ENCODE measurements around the gene DPM2.

Gene DPM2

DNA sequence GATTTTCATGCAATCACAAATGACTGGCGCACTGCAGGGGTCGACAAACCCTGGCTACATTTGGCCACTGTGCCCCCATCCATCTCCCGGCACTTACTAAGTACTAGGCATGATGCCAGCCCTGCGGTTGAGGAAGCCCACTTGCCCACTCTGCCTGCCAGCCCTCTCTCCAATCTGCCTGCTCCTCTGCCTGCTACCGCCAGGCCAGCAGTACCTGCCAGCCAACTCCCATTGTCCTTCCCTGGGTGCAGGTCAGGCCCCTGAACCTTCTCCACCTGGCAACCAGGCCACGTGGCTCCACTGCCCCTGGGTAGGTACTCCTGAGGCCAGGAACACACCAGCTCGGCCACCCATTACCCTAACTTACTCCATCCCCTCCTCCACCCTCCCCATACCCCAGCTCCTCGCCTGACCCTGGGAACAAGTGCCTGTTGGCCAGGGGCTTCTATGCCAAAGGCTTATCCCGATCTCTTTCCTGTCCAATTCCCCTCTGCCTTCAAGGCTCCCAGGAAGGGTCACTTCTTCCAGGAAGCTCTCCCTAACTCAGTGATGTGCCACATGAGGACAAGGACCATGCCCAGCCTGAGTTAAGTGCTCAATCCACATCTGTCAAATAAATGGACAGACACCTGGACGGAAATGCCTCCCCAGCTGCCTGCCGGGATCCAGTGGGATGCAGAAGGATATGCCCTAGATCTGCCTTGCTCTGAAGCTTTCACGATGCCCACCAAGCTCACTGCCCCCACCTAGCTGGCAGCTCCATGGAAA is 36.5 kb upstream of the DPM2 start:
- ChIA-PET CTCF (no interaction called here), POLR2A (no interaction called here)
- no peak for DNase-seq (ENCODE audit: extremely low spot score)
- TF ChIP-seq HDGF (IDR thresholded peaks at IDR 0.05; ENCODE audit: borderline replicate concordance) = no peak
- TF ChIP-seq FOXK2 (IDR thresholded peaks at IDR 0.05) = no peak
- TF ChIP-seq ELF4 (IDR thresholded peaks at IDR 0.05) = no peak
- no peak for TF ChIP-seq SP1 (IDR thresholded peaks at IDR 0.05)
- no peak for TF ChIP-seq FOXA1 (IDR thresholded peaks at IDR 0.05)
- TF ChIP-seq FOXM1 (IDR thresholded peaks at IDR 0.05; ENCODE audit: borderline replicate concordance) = no peak
- TF ChIP-seq ZNF384 (IDR thresholded peaks at IDR 0.05) = no peak
- no peak for TF ChIP-seq NFRKB (IDR thresholded peaks at IDR 0.05)
- TF ChIP-seq ARNT (IDR thresholded peaks at IDR 0.05) = no peak
- no peak for TF ChIP-seq CTBP1 (IDR thresholded peaks at IDR 0.05; ENCODE audit: borderline replicate concordance)
- no peak for TF ChIP-seq TARDBP (IDR thresholded peaks at IDR 0.05)
- no peak for TF ChIP-seq SUZ12 (IDR thresholded peaks at IDR 0.05)
- no peak for TF ChIP-seq L3MBTL2 (conservative IDR thresholded peaks at IDR 0.05)
- TF ChIP-seq, protein P1, sequence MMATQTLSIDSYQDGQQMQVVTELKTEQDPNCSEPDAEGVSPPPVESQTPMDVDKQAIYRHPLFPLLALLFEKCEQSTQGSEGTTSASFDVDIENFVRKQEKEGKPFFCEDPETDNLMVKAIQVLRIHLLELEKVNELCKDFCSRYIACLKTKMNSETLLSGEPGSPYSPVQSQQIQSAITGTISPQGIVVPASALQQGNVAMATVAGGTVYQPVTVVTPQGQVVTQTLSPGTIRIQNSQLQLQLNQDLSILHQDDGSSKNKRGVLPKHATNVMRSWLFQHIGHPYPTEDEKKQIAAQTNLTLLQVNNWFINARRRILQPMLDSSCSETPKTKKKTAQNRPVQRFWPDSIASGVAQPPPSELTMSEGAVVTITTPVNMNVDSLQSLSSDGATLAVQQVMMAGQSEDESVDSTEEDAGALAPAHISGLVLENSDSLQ (IDR thresholded peaks at IDR 0.05) = no peak

DNA sequence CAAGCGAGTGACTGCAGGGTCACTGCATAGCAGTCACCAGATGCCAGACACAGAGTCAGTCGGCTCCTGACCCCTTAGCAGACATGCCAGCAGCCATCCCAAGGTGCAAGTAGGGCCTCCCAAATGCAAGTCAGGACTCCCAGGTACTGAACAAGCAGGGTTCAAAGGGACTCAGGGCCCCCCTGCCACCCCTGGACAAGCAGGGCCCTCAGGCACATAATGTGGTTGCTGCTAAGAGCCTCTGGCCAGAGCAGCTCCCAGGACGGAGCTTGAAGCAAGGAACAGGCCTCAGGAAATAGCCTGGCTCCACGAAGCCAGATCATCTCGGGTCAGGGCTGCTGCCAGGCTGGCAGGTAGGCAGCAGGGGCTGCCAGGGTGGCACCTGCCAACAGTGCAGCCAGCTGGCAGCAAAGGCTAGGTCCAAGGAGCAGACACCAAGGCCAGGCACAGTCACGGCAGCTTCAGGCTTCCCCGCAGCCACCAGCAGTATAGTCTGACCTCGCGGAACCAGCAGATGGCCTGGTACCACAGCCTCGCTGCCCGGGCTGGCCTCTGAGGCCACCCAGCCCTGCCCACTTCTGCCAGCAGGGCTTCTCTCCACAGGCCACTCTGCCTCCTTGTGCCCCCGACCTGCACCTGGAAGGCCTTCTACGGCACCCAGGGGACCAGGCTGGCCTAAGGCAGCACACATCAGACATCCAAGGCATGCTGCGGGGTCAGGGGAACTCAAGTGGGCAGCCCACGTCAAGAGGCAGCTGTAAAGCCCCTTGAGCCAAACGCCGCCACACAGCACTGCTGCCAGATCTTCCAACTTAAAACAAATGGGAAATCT is 35.7 kb upstream of the DPM2 start:
- CTCF ChIA-PET = interaction anchor here (0.6 kb wide), 1 partner anchor 12 kb away, joined by 3 read pairs; no protein-coding TSS in a partner anchor
- TF ChIP-seq L3MBTL2 (conservative IDR thresholded peaks at IDR 0.05) = no peak
- no peak for TF ChIP-seq TARDBP (IDR thresholded peaks at IDR 0.05)
- no peak for TF ChIP-seq HDGF (IDR thresholded peaks at IDR 0.05; ENCODE audit: borderline replicate concordance)
- no peak for TF ChIP-seq SUZ12 (IDR thresholded peaks at IDR 0.05)
- no peak for TF ChIP-seq ARNT (IDR thresholded peaks at IDR 0.05)
- TF ChIP-seq NFRKB (IDR thresholded peaks at IDR 0.05) = no peak
- POLR2A ChIA-PET = no interaction called here
- no peak for DNase-seq (ENCODE audit: extremely low spot score)

DNA sequence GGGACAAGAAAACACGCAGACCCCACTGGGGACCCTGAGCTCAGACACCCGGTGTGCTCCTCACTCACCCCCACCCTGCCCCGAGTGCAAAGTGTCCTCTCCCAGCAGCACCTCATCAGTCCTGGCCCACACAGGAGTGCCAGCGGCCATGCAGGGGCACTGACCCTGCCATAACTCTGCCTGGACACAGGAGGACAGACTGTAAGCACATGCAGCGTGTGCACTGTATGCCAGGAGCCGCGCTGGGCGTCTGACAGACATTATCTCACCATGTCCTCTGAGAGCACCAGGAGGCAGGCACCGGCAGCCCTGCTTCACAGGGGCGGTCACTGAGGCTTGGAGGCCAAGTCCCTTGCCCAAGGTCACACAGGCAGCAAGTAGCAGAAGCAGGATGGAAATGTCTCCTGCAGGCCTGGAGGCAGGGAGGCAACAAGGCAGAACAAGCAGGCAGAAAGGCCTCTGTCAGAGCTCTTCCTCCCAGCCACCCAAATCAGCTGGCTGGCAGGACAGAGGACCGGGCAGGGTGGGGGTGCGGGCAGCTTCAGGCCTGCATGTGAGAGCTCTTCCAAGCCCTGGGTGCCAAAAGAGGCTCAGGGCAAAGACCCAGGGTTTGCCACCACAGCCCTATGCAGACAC is 34.7 kb upstream of the DPM2 start:
- ChIA-PET CTCF (interaction anchor here (0.5 to 0.7 kb wide), 2 partner anchors 74 to 90 kb away, joined by 3 read pairs; no protein-coding TSS in a partner anchor), POLR2A (interaction anchor here (0.7 kb wide), 1 partner anchor 42 kb away, joined by 3 read pairs; the partner anchor contains the start of gene PIP5KL1)
- no peak for TF ChIP-seq ARNT (IDR thresholded peaks at IDR 0.05)
- TF ChIP-seq SP1 (IDR thresholded peaks at IDR 0.05) = no peak
- TF ChIP-seq ELF4 (IDR thresholded peaks at IDR 0.05) = no peak
- TF ChIP-seq FOXM1 (IDR thresholded peaks at IDR 0.05; ENCODE audit: borderline replicate concordance) = no peak
- no peak for TF ChIP-seq ZNF384 (IDR thresholded peaks at IDR 0.05)
- no peak for TF ChIP-seq BHLHE40 (IDR thresholded peaks at IDR 0.05; ENCODE audit: borderline replicate concordance)
- no peak for TF ChIP-seq HDGF (IDR thresholded peaks at IDR 0.05; ENCODE audit: borderline replicate concordance)
- no peak for TF ChIP-seq TARDBP (IDR thresholded peaks at IDR 0.05)
- no peak for DNase-seq (ENCODE audit: extremely low spot score)

DNA sequence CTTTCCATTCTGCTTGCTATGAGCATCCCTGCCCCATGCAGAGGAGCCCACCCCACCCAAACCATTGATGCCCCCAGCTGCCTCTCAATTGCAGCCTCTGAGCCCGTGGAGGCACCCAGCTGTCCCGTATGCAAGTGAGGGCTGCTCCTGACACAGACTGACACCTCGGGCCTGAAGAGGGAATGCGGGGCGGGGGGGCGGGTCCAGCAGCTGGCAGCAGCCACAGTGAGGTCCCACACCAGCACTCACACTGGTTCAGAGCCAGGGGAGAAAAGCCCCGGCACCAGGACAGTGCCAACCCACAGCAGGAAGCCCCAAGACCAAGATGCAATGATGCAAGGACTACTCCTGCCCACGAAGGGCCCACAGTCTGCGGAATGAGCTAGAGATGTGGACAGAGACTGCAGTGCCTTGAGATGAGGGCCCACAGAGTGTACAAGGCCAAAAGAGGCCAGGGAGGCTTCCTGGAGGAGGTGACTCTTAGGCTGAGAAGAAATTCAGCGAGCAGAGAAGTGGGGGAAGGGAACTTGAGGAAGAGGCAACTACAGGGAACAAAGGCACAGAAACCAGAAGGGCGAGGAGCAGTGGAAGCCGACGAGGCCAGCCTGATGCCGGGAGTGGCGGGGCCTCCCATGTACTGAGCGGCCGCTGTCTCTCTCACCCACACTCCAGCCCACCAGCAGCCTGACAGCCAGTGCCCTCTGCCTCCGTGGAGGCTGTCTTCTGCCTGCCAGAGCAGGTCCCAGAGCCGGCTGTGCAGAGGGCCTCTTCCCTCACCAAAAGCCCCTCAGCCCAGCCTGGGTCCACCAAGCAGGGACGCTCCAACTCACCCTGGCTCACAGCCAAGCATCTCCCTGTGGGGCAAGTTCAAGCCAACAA is 33.9 kb upstream of the DPM2 start:
- ChIA-PET POLR2A (interaction anchor here (0.7 to 1.5 kb wide), 2 partner anchors 9 to 41 kb away, joined by 3 to 5 read pairs; partner anchors contain the start of genes EEIG1 and PIP5KL1), CTCF (interaction anchor here (0.5 to 0.7 kb wide), 3 partner anchors 73 to 116 kb away, joined by 3 to 4 read pairs (median 3); no protein-coding TSS in a partner anchor)
- DNase-seq (ENCODE audit: extremely low spot score) = no peak
- no peak for TF ChIP-seq SP1 (IDR thresholded peaks at IDR 0.05)
- no peak for TF ChIP-seq ZNF384 (IDR thresholded peaks at IDR 0.05)
- TF ChIP-seq TARDBP (IDR thresholded peaks at IDR 0.05) = no peak
- TF ChIP-seq FOXA1 (IDR thresholded peaks at IDR 0.05) = no peak
- TF ChIP-seq CTBP1 (IDR thresholded peaks at IDR 0.05; ENCODE audit: borderline replicate concordance) = no peak
- no peak for TF ChIP-seq L3MBTL2 (conservative IDR thresholded peaks at IDR 0.05)
- TF ChIP-seq NFRKB (IDR thresholded peaks at IDR 0.05) = no peak
- no peak for TF ChIP-seq ELF4 (IDR thresholded peaks at IDR 0.05)
- TF ChIP-seq ARNT (IDR thresholded peaks at IDR 0.05) = no peak
- no peak for TF ChIP-seq LEF1 (IDR thresholded peaks at IDR 0.05; ENCODE audit: borderline replicate concordance)
- TF ChIP-seq FOXM1 (IDR thresholded peaks at IDR 0.05; ENCODE audit: borderline replicate concordance) = no peak
- no peak for TF ChIP-seq FOXK2 (IDR thresholded peaks at IDR 0.05)
- no peak for TF ChIP-seq BHLHE40 (IDR thresholded peaks at IDR 0.05; ENCODE audit: borderline replicate concordance)
- no peak for TF ChIP-seq HDGF (IDR thresholded peaks at IDR 0.05; ENCODE audit: borderline replicate concordance)
- TF ChIP-seq SUZ12 (IDR thresholded peaks at IDR 0.05) = no peak

DNA sequence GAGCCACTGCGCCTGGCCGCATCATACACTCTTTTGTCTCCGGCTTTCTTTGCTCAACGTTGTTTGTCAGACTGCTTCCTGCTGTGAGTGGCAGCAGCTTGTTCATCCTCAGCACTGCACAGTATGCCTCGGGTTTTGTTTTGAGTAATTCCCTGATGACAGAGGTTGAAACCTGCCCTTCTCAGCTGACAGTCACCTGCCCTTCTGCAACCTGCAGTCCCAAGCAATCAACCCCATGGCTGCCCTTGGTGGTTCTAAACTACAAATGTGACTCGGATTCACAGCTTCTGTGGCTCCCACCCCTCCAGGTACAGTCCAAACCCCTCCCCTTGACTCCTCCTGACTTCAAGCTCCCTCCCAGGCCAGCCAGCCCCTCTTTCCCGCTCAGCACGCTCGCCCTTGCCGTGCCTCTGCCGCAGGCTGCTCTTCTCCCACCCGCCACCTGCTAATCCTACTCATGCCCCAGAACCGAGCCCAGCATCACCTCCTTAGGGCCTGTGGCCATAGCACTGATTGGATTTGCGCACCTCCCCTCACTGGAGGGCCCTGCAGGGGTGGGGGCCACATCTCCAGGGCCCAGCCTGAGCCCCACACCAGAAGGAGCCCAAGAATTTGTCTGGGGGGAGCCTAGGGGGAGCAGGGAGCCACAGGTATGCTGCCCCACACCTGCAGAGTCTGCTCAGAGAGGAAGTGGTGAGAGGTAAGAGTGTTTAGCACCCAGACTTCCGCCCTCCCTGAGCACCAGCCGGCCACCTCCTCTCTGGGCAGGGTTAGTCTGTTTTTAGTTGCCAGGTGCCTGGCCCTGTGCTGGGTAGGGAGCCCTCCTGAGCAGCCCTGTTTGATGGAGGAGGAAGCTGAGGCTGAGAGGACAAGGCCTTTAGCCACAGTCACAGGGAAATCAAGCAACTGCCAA is 33.0 kb upstream of the DPM2 start:
- no peak for DNase-seq (ENCODE audit: extremely low spot score)
- TF ChIP-seq LEF1 (IDR thresholded peaks at IDR 0.05; ENCODE audit: borderline replicate concordance) (no peak), NFRKB (IDR thresholded peaks at IDR 0.05) (no peak), L3MBTL2 (conservative IDR thresholded peaks at IDR 0.05) (no peak), ELF4 (IDR thresholded peaks at IDR 0.05) (no peak), CTBP1 (IDR thresholded peaks at IDR 0.05; ENCODE audit: borderline replicate concordance) (no peak), ZNF384 (IDR thresholded peaks at IDR 0.05) (no peak), FOXM1 (IDR thresholded peaks at IDR 0.05; ENCODE audit: borderline replicate concordance) (no peak)
- TF ChIP-seq, protein P1 (IDR thresholded peaks at IDR 0.05) = peak; percentile 76; the same call in 1 of the 2 replicates
- CTCF ChIA-PET = interaction anchor here (0.5 to 1.8 kb wide), 4 partner anchors 16 to 400 kb away, joined by 3 to 5 read pairs (median 4); no protein-coding TSS in a partner anchor
- POLR2A ChIA-PET = interaction anchor here (0.7 to 1.5 kb wide), 2 partner anchors 10 to 11 kb away, joined by 3 to 5 read pairs; partner anchors contain the start of gene EEIG1

All from HEK293T (cell line).